NCI-H187 treated with DMSO at 0.1 percent for 48 hours (cell line): ENCODE measurements around the gene XPNPEP1.

Experiments used
- DNase-seq: peaks from one replicate; lab custom pipeline; 2025; lab: John Stamatoyannopoulos, UW

The XPNPEP1 gene

GRCh38 chr10:109947111-109947920 lies 24.0 kb upstream of the XPNPEP1 start:
- DNase-seq: no peak

- no peak for DNase-seq
Measured at GRCh38 chr10:109946680-109947079, 23.4 kb upstream of the XPNPEP1 start.

- no peak for DNase-seq
Measured at GRCh38 chr10:109945473-109946177, 22.3 kb upstream of the XPNPEP1 start.

- DNase-seq: no peak
Measured at GRCh38 chr10:109944613-109945012, 21.3 kb upstream of the XPNPEP1 start.

GRCh38 chr10:109941236-109941862 lies 18.0 kb upstream of the XPNPEP1 start:
- DNase-seq: no peak

- no peak for DNase-seq
Measured at GRCh38 chr10:109940553-109940952, 17.2 kb upstream of the XPNPEP1 start.

- DNase-seq: no peak
Measured at GRCh38 chr10:109940117-109940516, 16.8 kb upstream of the XPNPEP1 start.

- DNase-seq: no peak
Measured at GRCh38 chr10:109939315-109939961, 16.1 kb upstream of the XPNPEP1 start.

- DNase-seq: no peak
Measured at GRCh38 chr10:109937460-109938065, 14.3 kb upstream of the XPNPEP1 start.

GRCh38 chr10:109934958-109935793 lies 11.9 kb upstream of the XPNPEP1 start:
- no peak for DNase-seq

- no peak for DNase-seq
Measured at GRCh38 chr10:109933984-109934565, 10.8 kb upstream of the XPNPEP1 start.

GRCh38 chr10:109932968-109933367 lies 9.7 kb upstream of the XPNPEP1 start:
- no peak for DNase-seq

GRCh38 chr10:109932391-109932790 lies 9.1 kb upstream of the XPNPEP1 start:
- no peak for DNase-seq

- DNase-seq: no peak
Measured at GRCh38 chr10:109931163-109931562, 7.9 kb upstream of the XPNPEP1 start.

GRCh38 chr10:109929501-109930219 lies 6.3 kb upstream of the XPNPEP1 start:
- no peak for DNase-seq

GRCh38 chr10:109928475-109928891 lies 5.2 kb upstream of the XPNPEP1 start:
- no peak for DNase-seq

GRCh38 chr10:109926825-109927224 lies 3.5 kb upstream of the XPNPEP1 start:
- no peak for DNase-seq

GRCh38 chr10:109926061-109926745 lies 2.9 kb upstream of the XPNPEP1 start:
- no peak for DNase-seq

- no peak for DNase-seq
Measured at GRCh38 chr10:109924967-109925620, 1.8 kb upstream of the XPNPEP1 start.
